HepG2 (cell line): ENCODE results near the gene POMT1. TPM values are rescaled to one million over a fixed set of nuclear protein-coding genes. Genes with fewer than 3 reads are reported as not detected.

Experiments
- ATAC-seq: fragments of 200-7000 bp; cut with Tn5 transposase; 3 replicates; pipeline ENCODE4 v1.9.1; 2020; ENCODE audit warnings: mild to moderate bottlenecking, moderate library complexity
- BruUV-seq: library from RNA; stranded (reverse); fragments of 400-500 nt; replicated peaks from 2 replicates; lab custom pipeline; 2021; lab: Mats Ljungman, UMichigan
- CTCF ChIA-PET: fragments of 300-600 bp; formaldehyde crosslinking; extraction: SDS; loops from one replicate; lab custom pipeline; 2021; ENCODE audit warnings: low total read pairs, inconsistent platforms, low intra/inter-chr PET ratio; lab: Yijun Ruan, JAX
- POLR2A ChIA-PET: fragments of 350-600 bp; sonication (Branson Sonifier 250); formaldehyde crosslinking; loops from one replicate; lab custom pipeline; 2020; ENCODE audit warnings: antibody characterized with exemption, inconsistent platforms; lab: Yijun Ruan, JAX
- DNase-seq: peaks from one replicate; pipeline ENCODE4 v3.0.0-alpha.2; 2015; ENCODE audit warnings: low spot score
- FAIRE-seq: peaks from 3 replicates; lab custom pipeline; 2011; peaks lifted over from hg19 to GRCh38; lab: Jason Lieb, UNC
- H2AFZ ChIP-seq: one replicate; pipeline ENCODE4 v1.6.1; 2011; ENCODE audit warnings: low read length, inconsistent platforms
- H3K27ac ChIP-seq: fragments of 300-600 bp; 3 replicates; pipeline ENCODE4 v1.8.0; 2011; ENCODE audit warnings: mixed run types, mild to moderate bottlenecking, mixed read lengths, low read length, inconsistent platforms; ENCODE audit not compliant: insufficient read depth; ENCODE audit errors: extremely low read length
- H3K27me3 ChIP-seq, 2 experiments: fragments of 200-600 bp in 1 of 2; 2 replicates in 1 of 2; 3 replicates in 1 of 2; pipeline versions ENCODE4 v1.6.0 to v1.8.0; 2011; ENCODE audit warnings: low read length in 2 of 2, mild to moderate bottlenecking in 2 of 2, moderate library complexity in 2 of 2, inconsistent platforms in 1 of 2; ENCODE audit not compliant: insufficient read depth in 2 of 2, control insufficient read depth in 1 of 2
- H3K36me3 ChIP-seq, 2 experiments: fragments of 200-600 bp in 1 of 2; replicated peaks in 1 of 2; 2 replicates in 1 of 2; 3 replicates in 1 of 2; pipeline versions ENCODE4 v1.5.1 to v1.8.0; 2011; ENCODE audit warnings: low read length in 2 of 2, inconsistent platforms in 1 of 2; ENCODE audit not compliant: insufficient read depth in 2 of 2, control insufficient read depth in 1 of 2
- H3K4me1 ChIP-seq: 2 replicates; pipeline ENCODE4 v1.5.1; 2012; ENCODE audit warnings: low read length, inconsistent platforms; ENCODE audit not compliant: insufficient read depth
- H3K4me2 ChIP-seq: 2 replicates; pipeline ENCODE4 v1.6.0; 2011; ENCODE audit warnings: low read depth, low read length, inconsistent platforms
- H3K4me3 ChIP-seq, 3 experiments: fragments of 200-600 bp in 1 of 3; sonication (generic), shearing (Covaris generic) in 1 of 3; replicated peaks in 1 of 3; 2 replicates each; pipeline ENCODE4 v1.5.1; 2011 to 2016; ENCODE audit warnings: low read length in 3 of 3, inconsistent platforms in 2 of 3, low read depth in 2 of 3, mild to moderate bottlenecking in 2 of 3, control low read depth in 1 of 3, mixed read lengths in 1 of 3; ENCODE audit not compliant: insufficient read depth in 1 of 3
- H3K79me2 ChIP-seq: one replicate; pipeline ENCODE4 v1.6.1; 2011; ENCODE audit warnings: low read length, inconsistent platforms; ENCODE audit not compliant: insufficient read depth
- H3K9ac ChIP-seq: 2 replicates; pipeline ENCODE4 v1.6.0; 2011; ENCODE audit warnings: mild to moderate bottlenecking, low read depth, low read length, inconsistent platforms; ENCODE audit not compliant: insufficient read depth
- H3K9me3 ChIP-seq: 2 replicates; pipeline ENCODE4 v1.5.1; 2012; ENCODE audit warnings: mild to moderate bottlenecking, low read length
- H4K20me1 ChIP-seq: 2 replicates; pipeline ENCODE4 v1.6.0; 2011; ENCODE audit warnings: inconsistent platforms, mild to moderate bottlenecking, low read length, moderate library complexity; ENCODE audit not compliant: insufficient read depth
- ARID5B ChIP-seq: IDR thresholded peaks from 2 replicates; pipeline ENCODE4 v1.4.0; 2020; ENCODE audit warnings: mild to moderate bottlenecking, missing genetic modification reagents
- CC2D1A ChIP-seq: sonication (generic); formaldehyde crosslinking; IDR thresholded peaks from 2 replicates; pipeline ENCODE4 v1.8.1; 2023; ENCODE audit warnings: mild to moderate bottlenecking, missing genetic modification reagents
- CEBPG ChIP-seq: IDR thresholded peaks from 2 replicates; pipeline ENCODE4 v1.6.1; 2016
- NAIF1 ChIP-seq: sonication (generic); formaldehyde crosslinking; IDR thresholded peaks from 2 replicates; pipeline ENCODE4 v1.5.0; 2020; ENCODE audit warnings: mild to moderate bottlenecking, missing genetic modification reagents, borderline replicate concordance
- NR0B2 ChIP-seq: sonication (generic); formaldehyde crosslinking; IDR thresholded peaks from 2 replicates; pipeline ENCODE4 v1.4.0; 2020; ENCODE audit warnings: mild to moderate bottlenecking, missing genetic modification reagents
- NRL ChIP-seq: sonication (generic); formaldehyde crosslinking; IDR thresholded peaks from 2 replicates; pipeline ENCODE4 v1.5.0; 2020; ENCODE audit warnings: missing genetic modification reagents, mild to moderate bottlenecking, moderate library complexity, borderline replicate concordance
- PHB2 ChIP-seq: fragments of 450-650 bp; IDR thresholded peaks from 2 replicates; pipeline ENCODE4 v1.6.1; 2018; ENCODE audit not compliant: partially characterized antibody
- SCMH1 ChIP-seq: sonication (generic); formaldehyde crosslinking; IDR thresholded peaks from 2 replicates; pipeline ENCODE4 v1.9.0; 2021; ENCODE audit warnings: missing genetic modification reagents, mild to moderate bottlenecking, borderline replicate concordance
- SRSF1 ChIP-seq: fragments of 200-400 bp; formaldehyde crosslinking; optimal IDR thresholded peaks from 2 replicates; pipeline ENCODE3; 2017; ENCODE audit warnings: mild to moderate bottlenecking, low read depth, low read length, moderate library complexity
- ZFP41 ChIP-seq: sonication (generic); formaldehyde crosslinking; IDR thresholded peaks from 2 replicates; pipeline ENCODE4 v1.4.0; 2020; ENCODE audit warnings: mild to moderate bottlenecking, missing genetic modification reagents, borderline replicate concordance
- ZMYM4 ChIP-seq: sonication (generic); formaldehyde crosslinking; IDR thresholded peaks from 2 replicates; pipeline ENCODE4 v1.8.1; 2023; ENCODE audit warnings: mild to moderate bottlenecking, missing genetic modification reagents
- ZNF10 ChIP-seq: sonication (generic); formaldehyde crosslinking; IDR thresholded peaks from 2 replicates; pipeline ENCODE4 v1.4.0; 2020; ENCODE audit warnings: mild to moderate bottlenecking, low read depth, missing genetic modification reagents, borderline replicate concordance
- ZNF337 ChIP-seq: sonication (generic); formaldehyde crosslinking; IDR thresholded peaks from 2 replicates; pipeline ENCODE4 v1.5.1; 2020; ENCODE audit warnings: missing genetic modification reagents, low read depth, mild to moderate bottlenecking, borderline replicate concordance
- ZNF530 ChIP-seq: sonication (generic); formaldehyde crosslinking; IDR thresholded peaks from 2 replicates; pipeline ENCODE4 v1.5.0; 2020; ENCODE audit warnings: low read depth, mild to moderate bottlenecking, missing genetic modification reagents
- ZNF552 ChIP-seq: sonication (generic); formaldehyde crosslinking; IDR thresholded peaks from 2 replicates; pipeline ENCODE4 v1.9.0; 2022; ENCODE audit warnings: missing genetic modification reagents, mild to moderate bottlenecking, borderline replicate concordance
- ZNF577 ChIP-seq: sonication (generic); formaldehyde crosslinking; IDR thresholded peaks from 2 replicates; pipeline ENCODE4 v1.4.0; 2020; ENCODE audit warnings: mild to moderate bottlenecking, low read depth, missing genetic modification reagents, borderline replicate concordance
- ZNF781 ChIP-seq: sonication (generic); formaldehyde crosslinking; IDR thresholded peaks from 2 replicates; pipeline ENCODE4 v1.5.1; 2020; ENCODE audit warnings: borderline replicate concordance, mild to moderate bottlenecking, missing genetic modification reagents; ENCODE audit errors: not compliant biosample characterization
- ZSCAN25 ChIP-seq: sonication (generic); formaldehyde crosslinking; IDR thresholded peaks from 2 replicates; pipeline ENCODE4 v1.8.0; 2022; ENCODE audit warnings: mild to moderate bottlenecking, missing genetic modification reagents
- ZSCAN5A ChIP-seq: sonication (generic); formaldehyde crosslinking; IDR thresholded peaks from 2 replicates; pipeline ENCODE4 v1.8.0; 2022; ENCODE audit warnings: mild to moderate bottlenecking, missing genetic modification reagents, borderline replicate concordance
- WGBS: methylation state at CpG from one replicate; pipeline ENCODE4 v1.1.6; 2017; ENCODE audit warnings: low lambda C conversion rate; 5-methylcytosine and 5-hydroxymethylcytosine counted together
- in situ Hi-C: cut with HindIII; loops from 2 replicates; pipeline ENCODE4 v1.10.0; 2017; ENCODE audit warnings: low pct_unique_long_range_greater_than_20kb; ENCODE audit not compliant: extremely low pct_ligation_motif_present
- intact Hi-C: fragments of 100-400 bp; cut with micrococcal nuclease; formaldehyde crosslinking; loops from one replicate; pipeline ENCODE4 v1.10.0; 2022; ENCODE audit not compliant: unreplicated experiment
- polyA plus RNA-seq, 8 experiments: library from polyadenylated mRNA; depleted of rRNA in 3 of 8; stranded (reverse) in 7 of 8; unstranded in 1 of 8; fragments of >200 nt; fragmentation: Illumina TruSeq in 4 of 8; extraction: Trizol in 4 of 8; gene quantifications; 2 replicates each; pipeline versions ENCODE4 v1.2.1 to v1.2.3, GENCODE V29; 2011 to 2016; ENCODE audit warnings: low read depth in 4 of 8, missing spikeins in 1 of 8, mixed read lengths in 1 of 8; ENCODE audit not compliant: insufficient read depth in 1 of 8
- total RNA-seq, 5 experiments: library from RNA; depleted of rRNA; stranded (reverse); fragments of >200 nt; fragmentation: Illumina TruSeq; extraction: Trizol; gene quantifications; 2 replicates each; pipeline ENCODE4 v1.2.3, GENCODE V29; 2016; ENCODE audit warnings: low read depth in 1 of 5

The POMT1 gene
- total and polyA plus RNA-seq, 2 of the 13 experiments (the other 11 are each of a cell fraction or from before 2014, with no cell fraction given) = 21.6 to 22.7 TPM

GRCh38 chr9:131470581-131470991, 32.1 kb upstream of the POMT1 start:
- in situ Hi-C loops (no loop called here), intact Hi-C loops (no loop called here)
- no TSS peak for BruUV-seq
- H2AFZ ChIP-seq = no peak overlapping the region
- peaks cover 15% of the 10 kb centered on the region for H3K4me1 ChIP-seq
- over 99% methylated on average over 10 of the region's 12 CpGs for WGBS
- ChIA-PET CTCF (no interaction called here), POLR2A (no interaction called here)
- H3K9ac ChIP-seq = no peak overlapping the region
- ATAC-seq = no peak
- H3K4me2 ChIP-seq = no peak overlapping the region
- H4K20me1 ChIP-seq = peaks cover 30% of the 10 kb centered on the region
- H3K36me3 ChIP-seq = peaks cover 47 to 86% of the 10 kb centered on the region in 2 experiments
- H3K27ac ChIP-seq = no peak overlapping the region
- H3K9me3 ChIP-seq = no peaks in the 10 kb centered on the region
- DNase-seq = no peak
- H3K27me3 ChIP-seq = no peaks in the 10 kb centered on the region
- H3K79me2 ChIP-seq = no peaks in the 10 kb centered on the region
- FAIRE-seq = no peak
- H3K4me3 ChIP-seq = no peak overlapping the region
- no peak for TF ChIP-seq SCMH1
- TF ChIP-seq ZNF552 (CRISPR knock-in tag) = no peak
- no peak for TF ChIP-seq NRL (CRISPR knock-in tag)
- no peak for TF ChIP-seq ZSCAN25 (CRISPR knock-in tag)
- no peak for TF ChIP-seq PHB2
- TF ChIP-seq ZNF530 (CRISPR knock-in tag) = no peak
- TF ChIP-seq NR0B2 (CRISPR knock-in tag) = no peak
- TF ChIP-seq ZNF577 (CRISPR knock-in tag) = no peak
- TF ChIP-seq ARID5B (CRISPR knock-in tag) = no peak
- TF ChIP-seq SRSF1 = no peak
- no peak for TF ChIP-seq ZSCAN5A (CRISPR knock-in tag)
- TF ChIP-seq ZNF10 (CRISPR knock-in tag) = no peak
- no peak for TF ChIP-seq CC2D1A (CRISPR knock-in tag)
- no peak for TF ChIP-seq NAIF1
- no peak for TF ChIP-seq CEBPG (CRISPR knock-in tag)
- no peak for TF ChIP-seq ZNF781 (CRISPR knock-in tag)
- no peak for TF ChIP-seq ZNF337 (CRISPR knock-in tag)
- TF ChIP-seq ZFP41 (CRISPR knock-in tag) = no peak
- no peak for TF ChIP-seq ZMYM4 (CRISPR knock-in tag)
